GM21825 (cell line): ENCODE data around the gene GALNT7.

Experiments
- ATAC-seq: cut with Tn5 transposase; IDR thresholded peaks from one replicate; pipeline ENCODE4 v1.9.1; 2021; ENCODE audit warnings: mild to moderate bottlenecking, moderate library complexity; ENCODE audit not compliant: unreplicated experiment

GALNT7 gene

DNA sequence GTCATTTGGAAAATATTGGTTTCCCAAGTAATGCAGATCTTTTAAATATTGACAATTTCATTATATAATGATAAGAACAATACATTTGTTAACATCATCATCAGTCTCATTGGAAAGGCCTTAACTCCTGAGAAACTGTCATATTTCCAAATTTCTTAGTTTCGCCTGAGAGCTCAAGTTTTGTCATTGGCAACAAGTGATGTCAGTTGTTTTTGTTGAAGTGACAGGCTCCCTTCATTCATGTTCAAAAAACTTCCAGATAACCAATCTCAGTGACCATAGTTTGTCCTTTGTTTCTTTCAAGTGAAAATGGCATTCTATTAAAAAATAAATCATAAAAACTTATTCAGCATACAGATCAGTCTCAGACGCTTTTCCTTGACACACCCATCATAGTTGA, 93.8 kb downstream of the GALNT7 start:
- ATAC-seq = no peak

- ATAC-seq = peak; percentile 17
Measured at GRCh38 chr4:173264245-173264644, 95.6 kb downstream of the GALNT7 start.

GRCh38 chr4:173264684-173265185, 96.1 kb downstream of the GALNT7 start:
- peak; percentile 94 for ATAC-seq

DNA sequence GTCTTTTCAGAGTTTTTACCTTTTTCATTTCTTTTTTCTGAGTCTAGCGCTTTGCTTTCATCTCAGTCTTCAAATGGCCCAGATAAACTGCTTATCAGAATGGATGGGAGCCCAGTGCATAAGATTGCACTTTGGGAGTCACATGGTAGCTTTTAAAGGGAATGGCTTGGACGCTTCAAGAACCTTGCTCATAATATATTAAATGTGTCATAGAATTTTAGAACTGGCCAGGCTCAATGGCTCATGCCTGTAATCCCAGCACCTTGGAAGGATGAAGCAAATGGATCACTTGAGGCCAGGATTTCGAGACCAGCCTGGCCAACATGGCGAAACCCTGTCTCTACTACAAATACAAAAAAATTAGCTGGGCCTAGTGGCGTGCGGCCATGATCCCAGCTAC, 97.1 kb downstream of the GALNT7 start:
- ATAC-seq = no peak

DNA sequence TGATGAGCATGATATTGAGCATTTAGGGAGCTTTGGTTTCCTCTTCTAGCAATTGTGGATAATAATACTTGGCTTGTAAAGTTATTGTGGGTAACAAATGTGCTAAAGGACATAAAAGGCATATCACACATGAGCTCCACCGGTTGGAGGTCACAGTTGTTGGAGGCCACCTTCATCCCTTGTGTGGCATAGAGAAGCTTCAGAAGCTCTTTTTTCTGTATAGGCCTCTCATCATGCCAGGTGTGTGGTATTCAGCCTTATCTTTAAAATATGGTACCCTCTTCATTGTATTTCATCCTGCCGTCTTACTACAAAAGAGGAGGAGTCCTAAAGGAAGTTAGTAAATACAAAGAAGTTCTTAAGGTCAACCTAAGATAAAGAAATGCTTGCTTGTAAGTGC, 99.1 kb downstream of the GALNT7 start:
- no peak for ATAC-seq

GRCh38 chr4:173269280-173269679, 100.7 kb downstream of the GALNT7 start:
- no peak for ATAC-seq

GRCh38 chr4:173270312-173271027, 101.9 kb downstream of the GALNT7 start:
- ATAC-seq = no peak

- ATAC-seq = no peak
Measured at GRCh38 chr4:173272314-173272713, 103.7 kb downstream of the GALNT7 start.

- ATAC-seq = no peak
Measured at GRCh38 chr4:173272996-173273395, 104.4 kb downstream of the GALNT7 start.

DNA sequence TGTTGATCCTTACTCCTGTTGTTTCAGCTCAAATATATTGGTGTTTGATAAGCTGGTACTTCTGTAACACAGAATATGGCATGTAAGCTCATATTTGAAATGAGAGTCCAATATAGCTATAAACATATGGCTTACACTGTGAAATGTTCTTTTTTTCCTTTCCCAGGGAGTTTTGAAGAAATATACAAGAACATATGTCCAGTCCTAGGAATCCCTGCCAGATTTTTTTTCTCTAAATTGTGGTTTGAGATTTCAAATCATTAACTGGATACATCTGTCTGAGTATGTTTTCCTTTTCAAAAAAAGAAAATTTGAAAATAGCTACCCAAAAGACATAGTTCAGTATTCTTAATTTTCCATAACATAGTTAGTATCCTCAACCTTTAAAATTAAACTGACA, 105.3 kb downstream of the GALNT7 start:
- ATAC-seq = no peak

DNA sequence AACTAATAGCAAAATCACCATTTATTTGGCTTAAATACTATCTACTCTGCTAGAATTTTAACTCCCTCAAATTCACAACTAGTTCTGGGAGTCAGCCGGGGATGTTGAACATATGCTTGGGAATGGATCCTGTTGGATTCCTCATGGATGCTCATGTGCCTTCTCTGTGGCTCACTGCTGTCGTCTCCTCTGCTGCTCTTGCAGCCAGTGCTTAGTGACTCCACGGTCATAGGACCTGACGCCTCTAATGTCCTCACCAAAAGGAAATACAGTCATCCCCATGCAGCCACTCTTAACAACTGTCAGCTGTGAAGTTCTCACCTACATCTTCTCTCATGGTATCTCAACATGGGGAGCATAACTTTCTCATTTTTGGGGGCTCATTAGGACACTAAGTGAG, 106.1 kb downstream of the GALNT7 start:
- ATAC-seq = no peak

DNA sequence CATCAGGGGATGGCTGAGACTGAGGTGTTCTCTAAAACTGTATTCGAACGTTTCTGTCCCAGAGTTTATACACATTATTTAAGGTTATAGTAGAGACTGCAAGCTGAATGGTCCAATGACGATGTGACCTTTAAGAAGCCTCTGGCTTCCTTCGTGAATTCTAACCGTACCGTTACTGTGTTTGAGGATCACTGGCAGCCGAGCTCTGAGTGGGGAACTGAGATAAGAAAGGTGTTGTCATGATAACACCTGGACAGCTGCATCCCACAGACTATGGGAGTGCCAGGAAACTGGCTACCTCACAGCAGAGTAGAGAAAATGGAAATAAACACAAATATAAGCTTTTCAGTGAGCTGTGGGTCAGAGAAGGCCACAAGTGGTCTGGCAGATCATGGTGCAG, 106.5 kb downstream of the GALNT7 start:
- no peak for ATAC-seq

GRCh38 chr4:173277340-173277739, 108.7 kb downstream of the GALNT7 start:
- no peak for ATAC-seq

- peak; percentile 34 for ATAC-seq
Measured at GRCh38 chr4:173280998-173281397, 112.4 kb downstream of the GALNT7 start.

GRCh38 chr4:173281406-173282255, 113.0 kb downstream of the GALNT7 start:
- ATAC-seq = peak; percentile 58

DNA sequence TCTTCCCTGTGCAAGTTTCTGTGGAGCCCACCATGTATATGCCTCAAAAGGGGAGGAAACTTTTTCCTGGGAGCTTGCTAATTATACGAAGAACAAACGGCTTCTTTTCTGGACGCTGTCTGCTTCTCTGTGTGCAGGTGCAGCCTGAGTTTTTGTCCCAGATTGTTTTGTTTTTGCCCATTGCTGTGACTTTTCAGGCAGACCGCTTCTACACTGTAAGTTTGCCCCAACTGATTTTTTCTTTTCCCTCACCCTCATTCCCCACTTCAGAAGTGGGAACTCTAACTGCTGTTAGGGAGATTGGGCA, 113.6 kb downstream of the GALNT7 start:
- ATAC-seq = peak; percentile 14

GRCh38 chr4:173282626-173283025, 114.0 kb downstream of the GALNT7 start:
- no peak for ATAC-seq

DNA sequence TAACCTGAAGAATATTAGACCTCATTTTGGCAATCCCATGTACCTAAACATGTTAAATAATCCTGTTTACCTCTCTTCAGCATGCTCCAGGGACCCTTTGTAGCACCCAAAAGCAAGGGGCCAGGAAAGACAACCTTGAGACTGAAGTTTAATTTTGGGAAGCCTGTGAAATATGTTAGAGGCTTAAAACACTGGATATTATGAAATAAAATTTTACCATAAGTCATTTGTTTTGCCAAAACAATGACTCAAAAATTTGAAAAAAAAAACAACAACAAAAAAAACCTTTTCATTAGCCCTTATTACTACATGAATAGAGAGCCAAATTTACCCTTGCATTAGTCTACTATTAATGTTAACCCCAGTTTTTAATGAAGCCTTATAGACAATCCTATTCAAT, 115.9 kb downstream of the GALNT7 start:
- no peak for ATAC-seq

GRCh38 chr4:173287486-173287885, 118.9 kb downstream of the GALNT7 start:
- ATAC-seq = no peak

DNA sequence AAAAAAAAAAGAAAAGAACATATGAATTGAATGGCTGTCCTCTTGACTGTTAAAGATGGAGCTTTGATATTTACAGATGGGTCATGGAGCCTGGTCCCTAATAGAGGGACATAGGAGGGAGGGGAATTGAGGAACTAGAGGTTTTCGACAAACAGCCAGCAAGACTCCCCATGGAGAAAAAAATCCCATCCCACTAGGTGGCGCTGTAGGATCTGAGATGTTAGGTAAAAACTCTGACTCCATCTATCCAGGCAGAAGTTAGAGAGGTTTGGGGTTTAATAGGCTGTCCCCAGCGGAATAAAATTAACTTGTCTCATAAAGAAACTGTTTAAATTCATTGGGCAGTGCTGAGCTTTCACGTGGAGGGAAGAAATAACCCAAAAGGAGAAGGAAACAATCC, 119.7 kb downstream of the GALNT7 start:
- peak; percentile 64 for ATAC-seq

GRCh38 chr4:173288698-173289352, 120.2 kb downstream of the GALNT7 start:
- no peak for ATAC-seq

DNA sequence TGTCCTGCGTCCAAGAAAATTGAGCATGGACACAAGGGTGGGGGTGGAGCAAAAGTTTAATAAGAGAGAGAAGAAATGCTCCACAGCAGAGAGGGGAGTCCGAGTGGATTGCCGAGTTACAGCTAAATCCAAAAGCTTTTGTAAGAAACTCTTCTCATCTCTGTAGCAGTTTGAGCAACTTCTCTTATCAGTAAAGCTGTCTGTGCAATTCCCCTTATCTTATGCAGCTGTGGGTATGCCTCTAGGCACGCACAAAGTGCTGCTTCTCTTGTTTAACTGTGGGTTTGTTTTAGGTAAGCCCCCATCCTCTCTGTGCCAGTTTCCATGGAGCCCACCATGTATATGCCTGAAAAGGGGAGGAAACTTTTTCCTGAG, 120.7 kb downstream of the GALNT7 start:
- ATAC-seq = no peak
